Measurements from ENCODE around the gene SPDYE16.
"Not testable (repeated sequence)": the region's sequence is repeated elsewhere in the genome, so short reads cannot be mapped to it uniquely, and the experiment has no call there.

SPDYE16 gene

DNA sequence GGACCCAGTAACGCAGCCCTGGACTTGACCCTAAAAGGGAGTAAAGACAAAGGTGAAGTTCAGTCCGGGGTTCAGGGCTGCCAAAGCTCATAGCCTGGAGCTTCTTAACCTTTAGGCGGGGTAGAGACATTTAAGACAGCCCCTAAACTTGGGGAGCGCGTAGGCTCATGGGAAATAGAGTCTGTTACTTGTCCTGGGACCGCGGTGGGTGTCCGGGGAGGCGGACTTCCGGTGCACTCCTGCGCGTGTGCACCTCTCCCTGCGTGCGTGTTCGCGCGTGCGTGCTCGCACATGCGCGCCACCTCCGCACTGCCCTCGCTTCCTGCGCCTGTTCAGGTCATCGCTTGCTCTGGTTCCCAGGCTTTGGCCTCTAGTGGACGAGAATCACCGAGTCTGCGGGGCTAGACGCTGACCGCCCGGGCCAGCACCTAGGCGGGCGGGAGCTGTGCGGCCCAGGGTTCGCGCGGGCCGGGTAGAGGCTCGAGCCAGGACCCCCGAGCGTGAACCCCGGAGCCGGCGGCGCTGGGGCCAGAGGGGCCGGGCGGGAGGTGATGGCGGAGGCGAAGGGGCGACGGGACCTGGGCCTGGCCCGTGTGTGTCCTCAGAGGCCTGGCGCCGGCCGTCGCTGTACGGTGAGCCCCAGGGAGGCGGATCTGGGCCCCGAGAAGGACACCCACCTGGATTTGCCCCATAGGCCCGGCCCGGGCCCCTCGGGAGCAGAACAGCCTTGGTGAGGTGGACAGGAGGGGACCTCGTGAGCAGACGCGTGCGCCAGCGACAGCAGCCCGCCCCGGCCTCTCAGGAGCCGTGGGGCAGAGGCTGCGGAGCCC, 6.1 kb upstream of the SPDYE16 start:
- peak; percentile 71 for DNase-seq (ENCODE audit: low read depth)

DNA sequence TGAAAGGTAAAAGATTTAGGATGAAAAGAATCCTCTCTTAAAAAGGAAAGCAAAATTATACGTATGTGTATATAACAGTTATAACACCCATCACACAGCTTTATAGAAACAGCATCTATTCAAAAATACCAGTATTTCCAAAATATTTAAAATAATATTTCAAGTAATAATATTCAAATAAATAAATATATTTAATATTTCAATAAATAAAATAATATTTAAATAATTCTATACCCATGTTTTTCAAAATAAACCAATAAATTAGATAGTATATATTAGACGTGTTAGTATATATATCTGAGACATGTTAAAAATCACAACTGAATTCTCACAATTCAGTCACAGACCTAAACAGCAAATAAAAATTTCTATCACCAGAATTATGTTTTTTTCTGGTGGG, 11.5 kb downstream of the SPDYE16 start:
- not testable (repeated sequence) for DNase-seq (ENCODE audit: low read depth)

DNA sequence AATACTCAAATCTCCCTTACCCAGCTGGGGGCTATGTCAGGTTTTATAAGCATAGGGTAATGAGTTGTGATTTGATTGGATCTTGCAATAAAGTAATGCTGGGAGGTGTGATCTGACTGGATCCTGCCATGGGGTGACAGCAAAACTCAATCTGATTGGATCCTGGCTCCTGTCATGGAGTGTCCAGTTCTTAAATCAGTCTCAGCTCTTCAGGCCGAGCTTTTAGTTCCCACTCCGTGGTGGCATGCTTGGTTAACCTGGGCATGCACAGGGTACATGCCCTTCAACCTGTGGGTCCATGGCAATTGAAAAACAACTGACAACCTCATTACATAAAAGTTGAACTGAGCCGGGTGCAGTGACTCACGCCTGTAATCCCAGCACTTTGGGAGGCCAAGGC, 16.9 kb downstream of the SPDYE16 start:
- not testable (repeated sequence) for DNase-seq (ENCODE audit: low read depth)

DNA sequence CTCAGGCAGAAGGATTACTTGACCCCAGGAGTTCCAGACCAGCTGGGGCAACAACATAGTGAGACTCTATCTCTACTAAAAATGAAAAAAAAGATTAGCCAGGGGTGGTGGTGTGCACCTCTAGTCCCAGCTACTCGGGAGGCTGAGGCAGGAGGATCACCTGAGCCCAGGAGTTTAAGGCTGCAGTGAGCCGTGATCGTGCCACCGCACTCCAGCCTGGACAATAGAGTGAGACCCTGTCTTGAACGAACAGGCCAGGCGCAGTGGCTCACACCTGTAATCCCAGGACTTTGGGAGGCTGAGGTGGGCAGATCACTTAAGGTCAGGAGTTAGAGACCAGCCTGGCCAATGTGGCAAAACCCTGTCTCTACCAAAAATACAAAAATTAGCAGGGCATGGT, 26.2 kb downstream of the SPDYE16 start:
- DNase-seq (ENCODE audit: low read depth): not testable (repeated sequence)

DNA sequence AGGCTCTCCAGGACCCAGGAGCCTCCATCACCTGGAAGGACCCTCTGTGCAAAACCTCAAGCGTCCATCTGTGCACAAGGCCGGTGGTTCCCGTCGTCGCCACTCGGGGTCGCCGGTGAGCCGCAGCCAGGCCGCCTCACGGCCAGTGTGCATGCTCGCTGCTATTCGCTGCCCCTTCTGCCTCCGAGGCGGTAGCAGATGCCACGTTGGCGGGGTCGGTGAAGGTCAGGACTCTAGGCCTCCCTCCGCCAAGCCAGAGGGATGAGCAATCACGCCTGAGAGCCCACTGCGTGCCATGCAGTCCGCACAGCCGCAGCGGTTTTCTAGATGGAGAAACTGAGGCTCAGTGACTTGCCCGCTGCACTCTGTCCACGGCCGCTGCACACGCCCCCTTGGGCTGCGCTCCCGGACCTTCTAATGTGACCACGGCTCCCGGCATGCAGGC, 27.1 kb downstream of the SPDYE16 start:
- no peak for DNase-seq (ENCODE audit: low read depth)

DNA sequence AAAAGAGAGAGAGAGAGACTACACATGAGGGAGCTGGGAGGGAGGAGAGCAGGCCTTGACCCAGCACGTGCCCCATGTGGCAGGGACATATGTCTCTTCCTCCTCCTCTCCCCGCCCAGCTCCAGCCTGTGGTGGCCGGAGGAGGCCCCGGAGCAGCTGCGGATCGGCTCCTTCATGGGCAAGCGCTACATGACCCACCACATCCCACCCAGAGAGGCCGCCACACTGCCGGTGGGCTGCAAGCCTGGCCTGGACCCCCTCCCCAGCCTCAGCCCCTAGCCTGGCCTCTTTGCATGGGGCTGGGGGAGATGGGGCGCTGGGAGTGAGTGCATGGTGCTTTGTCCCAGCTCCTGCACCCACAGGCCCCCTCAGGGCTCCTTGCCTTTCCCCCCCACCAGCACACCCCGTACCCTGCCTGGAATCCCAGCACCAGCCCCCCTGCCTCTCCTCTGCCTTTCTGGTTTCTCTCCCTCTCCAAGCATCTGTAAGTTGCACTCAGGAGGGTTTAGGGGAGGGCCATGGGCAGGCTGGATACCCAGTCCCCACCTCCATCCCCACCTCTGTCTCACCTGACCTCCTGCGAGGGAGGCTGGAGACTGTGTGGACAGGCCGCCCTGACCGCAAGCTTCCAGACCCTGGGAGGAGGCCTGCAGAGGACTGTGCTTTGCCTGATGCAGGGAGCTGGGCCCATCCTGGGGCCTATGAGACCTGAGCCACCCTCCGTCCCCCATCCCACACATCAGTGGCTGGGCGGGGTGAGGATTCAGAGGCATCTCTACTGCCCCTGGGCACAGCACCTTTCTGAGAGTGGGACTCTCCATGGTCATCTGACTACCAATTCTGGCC, 27.9 kb downstream of the SPDYE16 start:
- no peak for DNase-seq (ENCODE audit: low read depth)

DNA sequence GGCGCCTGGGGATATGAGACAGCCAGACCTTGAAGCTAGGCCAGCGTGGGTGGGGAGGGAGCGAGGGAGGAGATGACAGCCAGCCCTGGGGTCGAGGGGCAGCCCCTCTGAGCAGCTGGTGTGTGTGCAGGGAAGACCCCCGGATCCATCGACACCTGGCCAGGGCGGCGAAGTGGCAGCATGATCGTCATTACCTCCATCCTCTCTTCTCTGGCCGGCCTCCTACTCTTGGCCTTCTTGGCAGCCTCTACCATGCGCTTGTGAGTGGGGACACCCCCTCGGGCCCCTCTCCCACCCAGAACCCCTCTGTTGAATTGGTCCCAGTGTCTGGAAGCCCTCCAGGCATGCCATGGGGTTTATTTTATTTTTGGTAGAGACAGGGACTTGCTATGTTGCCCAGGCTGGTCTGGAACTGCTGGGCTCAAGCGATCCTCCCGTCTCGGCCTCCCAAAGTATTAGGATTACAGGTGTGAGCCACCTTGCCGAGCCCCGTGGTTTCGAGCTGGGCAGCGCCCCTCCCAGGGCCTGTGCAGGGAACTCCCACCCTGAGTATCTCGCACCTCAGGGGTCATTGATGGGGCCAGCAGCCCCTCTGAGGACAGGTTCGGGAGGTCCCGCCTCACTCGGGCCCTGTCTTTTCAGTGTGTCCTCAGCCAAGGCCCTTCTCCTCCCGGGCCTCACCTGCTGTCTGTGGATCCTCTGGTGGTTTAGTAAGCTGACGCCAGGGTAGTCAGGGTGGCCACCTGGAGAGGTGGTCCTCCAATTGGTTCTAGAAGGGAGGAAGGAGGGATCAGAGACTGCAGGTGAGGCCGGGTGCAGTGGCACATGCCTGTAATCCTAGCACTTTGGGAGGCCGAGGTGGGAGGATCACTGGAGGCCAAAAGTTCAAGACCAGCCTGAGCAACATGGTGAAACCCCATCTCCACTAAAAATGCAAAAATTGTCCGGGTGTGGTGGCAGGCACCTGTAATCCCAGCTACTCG, 29.0 kb downstream of the SPDYE16 start:
- no peak for DNase-seq (ENCODE audit: low read depth)

DNA sequence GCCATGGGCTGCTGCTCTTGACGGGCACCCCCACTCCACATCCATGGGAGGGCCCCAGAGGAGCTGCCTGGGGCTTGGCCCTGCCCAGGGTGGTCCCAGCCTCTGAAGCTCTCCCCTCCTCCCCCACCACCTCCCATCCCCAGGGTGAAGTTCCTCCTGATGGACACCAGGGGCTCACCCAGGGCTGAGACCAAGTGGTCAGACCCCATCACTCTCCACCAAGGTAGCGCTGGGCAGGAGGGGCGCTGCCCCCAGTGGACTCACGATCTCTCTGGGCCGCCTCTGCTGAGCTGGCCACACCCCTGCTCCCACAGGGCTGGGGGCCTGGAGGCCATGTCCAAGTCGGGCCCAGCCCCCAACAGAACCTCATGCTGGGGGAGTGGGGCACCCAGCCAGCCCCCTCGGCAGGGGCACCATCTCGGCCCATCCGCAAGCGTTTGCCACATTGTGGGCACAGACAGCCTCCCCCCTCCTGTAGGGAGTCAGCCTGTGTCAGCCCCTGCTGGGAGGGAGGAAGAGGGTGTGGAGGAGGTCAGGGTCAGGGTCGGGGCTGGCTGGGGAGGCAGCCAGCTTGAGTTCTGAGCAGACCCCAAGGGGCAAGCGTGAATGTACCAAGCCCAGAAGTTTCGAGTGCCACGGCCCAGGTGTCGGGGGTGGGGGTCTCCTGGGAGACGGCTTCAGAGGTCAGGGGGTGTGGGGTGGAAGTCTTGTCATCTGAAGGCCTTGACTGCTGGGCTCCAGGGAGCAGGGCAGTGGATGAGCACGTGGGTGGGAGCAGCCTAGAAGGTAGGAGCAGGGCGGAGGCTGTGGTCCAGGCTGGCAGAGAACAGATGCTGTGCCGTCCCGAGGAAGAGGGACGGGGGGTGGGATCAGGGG, 29.9 kb downstream of the SPDYE16 start:
- DNase-seq (ENCODE audit: low read depth): no peak

DNA sequence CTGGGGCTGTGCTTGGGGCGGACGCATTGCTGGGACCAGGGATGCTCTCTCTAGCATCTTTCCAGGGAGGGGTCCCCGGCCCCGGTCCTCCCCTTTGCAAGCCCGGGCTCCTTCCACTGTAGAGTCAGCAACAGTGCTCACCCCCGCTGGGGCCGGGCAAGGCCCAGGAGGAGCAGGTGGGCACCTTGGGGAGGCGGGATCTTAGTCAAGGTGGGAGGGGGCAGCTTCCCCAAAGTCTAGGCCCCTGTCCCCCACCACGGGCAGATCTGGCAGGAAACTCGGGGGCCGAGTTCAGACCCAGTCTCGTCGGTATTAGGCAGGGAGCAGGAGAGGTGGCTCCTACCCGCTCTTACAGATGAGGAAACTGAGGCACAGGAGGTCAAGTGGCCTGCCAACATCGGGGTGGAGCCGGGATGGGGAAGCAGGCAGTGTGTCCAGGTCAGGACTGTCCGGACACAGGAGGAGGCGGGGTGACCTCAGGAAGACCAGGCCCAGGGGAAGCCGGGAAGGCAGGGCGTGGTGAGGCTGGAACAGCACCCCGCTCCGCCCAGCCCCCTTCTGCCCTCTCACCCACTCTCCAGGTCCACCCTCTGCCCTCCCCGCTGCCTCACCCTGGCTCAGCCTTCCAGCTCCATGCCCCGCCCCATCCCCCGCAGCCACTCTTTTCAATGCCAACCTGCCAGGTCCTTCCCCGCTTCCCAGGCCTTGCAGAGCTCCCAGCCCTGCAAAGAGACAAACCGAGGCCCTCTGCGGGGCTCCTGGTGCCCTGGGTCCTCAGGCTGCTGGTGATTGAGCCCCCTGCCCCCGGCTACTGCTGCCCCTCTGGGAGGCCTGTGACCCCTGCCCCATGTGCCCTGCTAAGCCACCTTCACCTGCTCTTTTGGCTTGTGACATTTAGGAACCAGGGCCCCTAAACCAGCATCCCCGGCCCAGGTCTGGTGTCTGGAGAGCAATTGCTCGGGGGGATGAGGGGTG, 30.9 kb downstream of the SPDYE16 start:
- not testable (repeated sequence) for DNase-seq (ENCODE audit: low read depth)

DNA sequence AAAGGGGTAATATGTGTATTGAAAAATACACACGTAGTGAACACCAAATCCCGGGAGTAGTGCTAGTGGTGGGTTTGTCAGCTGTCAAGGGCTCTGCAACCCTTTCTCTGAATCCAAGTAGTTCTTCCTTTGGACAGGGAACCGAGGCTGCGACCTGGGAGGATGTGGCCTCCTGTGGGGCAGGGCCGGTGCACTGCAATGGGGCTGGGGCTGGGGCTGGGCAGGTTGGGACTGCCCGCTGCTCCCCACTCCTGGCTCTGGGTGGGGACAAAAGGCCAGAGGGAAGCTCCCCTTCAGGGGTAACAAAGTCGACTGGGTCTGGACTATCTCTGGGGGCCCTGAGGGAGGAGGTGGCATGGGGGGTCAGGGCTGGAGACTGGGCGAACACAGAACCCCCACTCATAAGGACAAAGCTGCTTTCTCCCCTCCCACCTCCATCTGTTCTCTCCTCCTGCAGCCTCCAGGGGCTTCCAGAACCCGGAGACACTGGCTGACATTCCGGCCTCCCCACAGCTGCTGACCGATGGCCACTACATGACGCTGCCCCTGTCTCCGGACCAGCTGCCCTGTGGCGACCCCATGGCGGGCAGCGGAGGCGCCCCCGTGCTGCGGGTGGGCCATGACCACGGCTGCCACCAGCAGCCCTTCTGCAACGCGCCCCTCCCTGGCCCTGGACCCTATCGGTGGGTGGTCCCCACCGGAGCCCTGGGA, 31.7 kb downstream of the SPDYE16 start:
- DNase-seq (ENCODE audit: low read depth): not testable (repeated sequence)

DNA sequence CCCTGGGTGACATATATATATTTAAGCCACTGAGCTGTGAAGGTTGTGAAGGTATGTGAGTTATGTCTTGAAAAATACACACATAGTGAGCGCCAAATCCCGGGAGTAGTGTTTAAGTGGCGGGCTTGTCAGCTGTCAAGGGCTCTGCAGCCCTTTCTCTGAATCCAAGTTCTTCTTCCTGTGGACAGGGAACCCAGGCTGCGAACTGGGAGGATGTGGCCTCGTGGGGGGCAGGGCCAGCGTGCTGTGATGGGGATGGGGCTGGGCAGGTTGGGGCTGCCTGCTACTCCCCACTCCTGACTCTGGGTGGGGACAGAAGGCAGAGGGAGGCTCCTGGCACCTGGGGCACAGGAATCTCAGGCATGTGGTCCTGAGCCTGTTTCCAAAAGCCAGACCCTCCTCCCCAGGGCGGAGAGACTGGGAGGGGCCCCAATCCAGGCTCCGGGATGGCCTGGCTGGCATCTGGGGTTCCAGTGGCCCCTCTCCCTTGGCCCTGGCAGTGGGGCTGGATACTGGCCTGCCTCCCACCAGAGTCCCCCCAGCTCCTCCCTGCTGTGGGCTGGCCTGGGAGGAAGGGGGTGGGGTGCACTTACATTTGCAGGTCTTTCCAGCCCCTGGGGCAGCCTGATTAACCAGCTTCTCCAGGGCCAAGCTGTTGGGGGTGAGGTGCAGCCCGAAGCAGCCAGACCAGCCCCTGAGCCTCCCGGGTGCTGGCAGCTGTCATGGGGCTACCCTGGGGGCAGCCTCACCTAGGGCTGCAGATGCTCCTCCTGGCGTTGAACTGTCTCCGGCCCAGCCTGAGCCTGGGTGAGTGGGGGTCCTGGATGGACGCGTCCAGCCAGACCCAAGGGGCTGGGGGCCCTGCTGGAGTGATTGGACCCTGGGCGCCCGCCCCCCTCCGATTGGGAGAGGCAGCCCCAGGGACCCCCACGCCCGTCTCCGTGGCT, 32.9 kb downstream of the SPDYE16 start, which contains the start of gene UPK3B:
Gene UPK3B, plus strand, starts transcription at position 622 of the 947 bp plus-strand sequence. Its CDS starts 101 bp downstream, at position 723.
- DNase-seq (ENCODE audit: low read depth): no peak

DNA sequence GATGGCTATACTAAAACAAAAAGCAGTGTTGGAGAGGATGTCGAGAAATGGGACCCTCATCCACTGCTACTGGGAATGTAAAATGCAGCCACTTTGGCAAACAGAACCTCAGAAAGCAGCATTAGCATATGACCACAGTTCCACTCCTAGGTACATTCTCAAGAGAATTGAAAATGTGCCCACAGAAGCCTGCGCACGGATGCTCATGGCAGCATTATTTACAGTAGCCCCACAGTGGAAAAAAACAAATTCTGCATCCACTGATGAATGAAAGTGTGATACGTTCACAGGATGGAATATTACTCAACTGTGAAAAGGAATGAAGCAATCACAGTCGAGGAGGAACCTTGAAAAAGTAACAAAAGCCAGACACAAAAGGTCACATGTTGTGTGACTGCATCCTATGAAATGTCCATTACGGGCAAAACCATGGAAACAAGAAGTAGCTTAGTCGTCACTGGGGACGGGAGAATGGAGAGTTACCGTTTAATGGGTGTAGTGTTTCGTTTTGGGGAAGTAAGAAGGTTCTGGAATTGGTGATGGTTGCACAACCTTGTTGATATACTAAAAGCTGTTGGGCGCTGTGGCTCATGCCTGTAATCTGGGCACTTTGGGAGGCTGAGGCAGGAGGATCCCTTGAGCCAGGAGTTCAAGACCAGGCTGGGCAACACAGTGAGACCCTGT, 35.2 kb downstream of the SPDYE16 start:
- no peak for DNase-seq (ENCODE audit: low read depth)

DNA sequence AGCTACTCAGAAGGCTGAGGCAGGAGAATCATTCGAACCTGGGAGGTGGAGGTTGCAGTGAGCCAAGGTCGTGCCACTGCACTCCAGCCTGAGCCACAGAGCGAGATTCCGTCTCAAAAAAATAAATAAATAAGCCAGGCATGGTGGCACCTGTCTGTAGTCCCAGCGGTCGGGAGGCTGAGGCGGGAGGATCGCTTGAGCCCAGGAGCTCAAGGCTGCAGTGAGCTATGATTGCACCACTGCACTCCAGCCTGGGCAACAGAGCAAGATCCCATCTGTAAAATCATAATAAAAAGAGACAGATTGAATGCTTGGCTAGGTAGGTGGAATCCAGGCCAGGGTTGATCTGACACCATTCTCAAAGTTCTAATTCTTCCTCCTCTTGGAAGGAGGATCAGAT, 36.5 kb downstream of the SPDYE16 start:
- not testable (repeated sequence) for DNase-seq (ENCODE audit: low read depth)

DNA sequence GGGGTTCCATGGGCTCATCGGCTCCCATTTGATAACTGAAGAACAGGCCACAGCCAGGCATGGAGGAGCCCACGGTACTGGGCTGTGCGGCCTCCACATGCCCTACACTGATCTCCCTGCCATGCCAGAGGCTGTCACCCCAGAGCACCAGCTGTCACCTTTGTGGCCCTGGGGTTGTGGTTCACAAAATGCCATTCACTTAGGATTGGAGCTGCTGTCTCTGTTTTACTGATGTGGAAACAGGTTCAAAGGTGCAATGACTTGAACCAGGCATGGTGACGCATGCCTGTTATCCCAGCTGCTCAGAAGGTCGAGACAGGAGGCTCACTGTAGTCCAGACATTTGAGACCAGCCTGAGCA, 37.0 kb downstream of the SPDYE16 start:
- DNase-seq (ENCODE audit: low read depth): no peak

DNA sequence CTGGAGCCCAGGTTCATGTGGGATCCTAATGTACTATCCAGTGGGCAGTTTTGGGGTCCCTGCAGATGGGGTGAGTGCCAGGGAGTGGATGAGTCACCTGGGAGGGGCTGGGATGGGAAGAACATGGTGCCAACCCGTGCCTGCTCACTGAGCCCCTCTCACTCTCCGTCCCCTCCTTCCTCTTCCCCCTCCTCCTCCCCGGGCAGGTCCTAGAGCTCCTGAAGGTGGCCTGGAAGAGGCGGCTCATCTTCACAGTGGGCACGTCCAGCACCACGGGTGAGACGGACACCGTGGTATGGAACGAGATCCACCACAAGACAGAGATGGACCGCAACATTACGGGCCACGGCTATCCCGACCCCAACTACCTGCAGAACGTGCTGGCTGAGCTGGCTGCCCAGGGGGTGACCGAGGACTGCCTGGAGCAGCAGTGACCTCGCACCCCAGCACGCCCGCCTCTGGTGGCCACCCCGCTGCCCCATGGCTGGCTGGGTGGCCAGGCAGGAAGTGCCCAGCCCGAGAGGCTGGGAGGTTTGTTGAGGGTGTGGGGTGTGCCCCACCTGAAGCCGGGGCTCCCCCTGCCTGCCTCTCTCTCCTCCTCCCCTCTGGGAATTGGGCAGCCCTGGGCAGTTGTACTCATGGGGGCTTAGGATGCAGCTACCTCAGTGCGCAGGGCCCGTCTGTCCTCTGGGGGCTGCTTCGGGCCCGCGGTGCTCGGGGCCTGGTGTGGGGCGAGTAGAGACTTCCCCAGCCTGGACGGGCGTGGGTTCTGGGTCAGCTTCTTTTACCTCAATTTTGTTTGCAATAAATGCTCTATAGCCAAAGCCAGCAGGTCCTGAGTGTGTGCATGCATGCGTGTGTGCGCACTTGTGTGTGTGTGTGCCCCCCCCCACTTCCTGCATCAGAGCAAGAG, 37.7 kb downstream of the SPDYE16 start:
- no peak for DNase-seq (ENCODE audit: low read depth)

Data from activated T-cell treated with anti-CD3 and anti-CD28 coated beads for 1 hour (primary cell).